ENCODE data around the gene KCNIP4.

Gene KCNIP4

DNA sequence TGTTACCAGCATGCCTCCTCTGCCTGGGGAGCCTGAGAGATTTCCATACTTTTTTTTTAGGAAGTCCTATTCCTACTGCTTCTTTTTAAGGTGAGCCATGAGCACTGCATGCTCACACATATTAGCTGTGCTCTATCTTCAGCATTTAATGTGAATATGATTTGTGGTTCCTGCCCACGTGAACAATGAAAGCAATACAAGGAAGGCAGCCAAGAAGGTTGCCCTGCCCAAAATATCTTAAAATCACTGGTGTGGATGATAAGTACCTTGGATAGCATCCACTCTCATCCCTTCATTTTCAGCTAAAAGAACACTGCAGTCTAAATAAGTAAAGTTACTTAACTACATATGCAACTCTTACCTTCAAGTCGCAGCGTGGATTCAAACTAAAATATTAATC is 640.9 kb downstream of the KCNIP4 start:
- DNase-seq: no peak

DNA sequence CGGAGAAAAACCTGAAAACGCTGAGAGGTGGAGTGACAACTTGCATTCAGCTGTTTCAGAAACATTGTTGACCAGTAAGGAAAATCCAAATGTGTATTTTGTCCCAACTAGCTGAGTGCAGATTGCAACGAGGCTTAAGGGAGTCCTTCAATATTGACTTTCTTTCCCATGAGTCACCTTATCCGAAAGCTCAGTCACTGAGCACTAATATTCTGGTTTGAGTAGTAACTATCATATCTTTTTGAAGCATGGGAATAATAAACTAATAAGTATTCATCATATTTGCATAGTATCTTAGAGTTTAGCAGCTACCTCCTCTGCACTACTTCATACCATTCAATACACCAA is 644.1 kb downstream of the KCNIP4 start:
- no peak for DNase-seq

DNA sequence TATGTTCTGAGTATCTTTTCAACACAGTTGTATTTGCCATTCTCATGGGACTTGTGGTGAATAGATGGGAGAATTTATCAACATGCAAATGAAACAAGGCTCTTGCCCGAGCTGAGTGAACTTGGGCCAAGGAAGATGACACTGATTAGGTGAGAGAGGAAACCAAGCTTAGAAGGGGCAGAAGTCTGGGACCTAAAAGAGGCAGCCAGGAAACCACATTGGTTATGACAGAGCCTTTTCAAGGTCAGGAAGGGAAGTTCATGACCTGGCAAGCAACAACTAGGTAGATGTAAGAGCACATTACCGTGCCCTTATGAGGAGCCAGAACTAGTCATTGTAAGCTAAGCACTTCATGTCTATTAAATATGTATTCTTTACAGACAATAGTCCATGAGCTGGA is 658.0 kb downstream of the KCNIP4 start:
- no peak for DNase-seq

DNA sequence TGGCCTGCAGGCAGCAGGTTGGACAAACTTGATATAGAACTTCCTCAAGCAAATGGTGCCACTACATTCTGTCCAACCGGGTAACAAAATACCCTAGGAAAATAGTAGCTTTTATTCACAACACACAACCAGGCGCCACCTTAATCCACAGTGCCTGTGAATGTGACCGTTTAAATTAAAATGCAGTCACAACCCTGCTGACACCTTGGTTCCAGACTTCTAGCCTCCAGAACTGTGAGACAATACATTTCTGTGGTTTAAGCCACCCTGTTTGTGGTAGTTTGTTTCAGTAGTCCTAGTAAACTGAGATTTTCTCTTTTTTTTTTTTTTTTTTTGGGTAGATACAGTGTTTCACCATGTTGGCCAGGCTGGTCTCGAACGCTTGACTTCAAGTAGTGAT is 672.5 kb downstream of the KCNIP4 start:
- DNase-seq: no peak

DNA sequence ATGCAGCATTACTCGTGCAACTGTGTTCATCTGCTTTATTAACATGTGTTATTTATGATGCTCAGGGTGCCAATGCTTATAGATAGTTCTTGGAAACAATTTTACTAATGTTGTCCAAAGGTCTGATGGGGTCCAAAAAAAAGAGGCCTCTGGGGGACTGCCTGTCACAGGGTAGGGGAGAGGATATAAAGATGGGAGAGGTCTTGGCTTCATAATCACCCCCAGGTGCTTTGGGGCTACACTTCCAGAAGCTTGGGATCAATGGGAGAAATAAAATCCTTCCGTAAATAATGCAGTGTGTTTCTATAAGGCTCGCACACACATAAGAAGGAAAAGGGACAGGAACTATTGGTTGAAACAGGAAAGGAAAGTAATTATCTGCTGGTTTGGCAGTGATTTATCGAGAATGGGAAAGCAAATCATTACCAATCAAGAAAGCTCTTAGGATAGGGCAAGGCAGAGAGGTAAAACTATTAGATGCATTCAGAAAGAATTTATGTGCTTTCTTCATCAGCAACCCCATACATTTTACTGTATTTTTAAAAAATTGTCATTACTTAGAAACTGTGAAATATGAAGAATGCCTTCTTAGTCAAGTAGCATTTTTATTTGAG is 677.0 kb downstream of the KCNIP4 start:
- no peak for DNase-seq

DNA sequence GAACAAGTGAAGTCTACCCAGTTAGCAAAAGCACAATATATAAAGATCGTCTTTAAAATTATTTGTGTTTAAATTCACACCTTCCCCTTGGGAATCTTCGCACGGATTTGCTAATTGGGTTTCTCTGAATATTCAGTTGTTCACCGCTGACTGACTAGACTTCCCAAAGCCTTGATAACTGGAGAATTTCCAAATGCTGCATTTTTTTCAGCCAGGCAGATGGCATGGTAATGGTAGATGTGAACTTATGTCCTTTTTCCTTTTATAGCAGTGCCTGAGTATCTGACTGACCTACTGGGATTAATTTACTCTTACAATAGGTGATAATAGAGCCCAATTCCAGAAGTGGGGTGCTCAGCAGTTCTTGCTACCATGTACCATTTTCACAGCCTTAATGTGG is 700.2 kb downstream of the KCNIP4 start:
- DNase-seq: no peak

DNA sequence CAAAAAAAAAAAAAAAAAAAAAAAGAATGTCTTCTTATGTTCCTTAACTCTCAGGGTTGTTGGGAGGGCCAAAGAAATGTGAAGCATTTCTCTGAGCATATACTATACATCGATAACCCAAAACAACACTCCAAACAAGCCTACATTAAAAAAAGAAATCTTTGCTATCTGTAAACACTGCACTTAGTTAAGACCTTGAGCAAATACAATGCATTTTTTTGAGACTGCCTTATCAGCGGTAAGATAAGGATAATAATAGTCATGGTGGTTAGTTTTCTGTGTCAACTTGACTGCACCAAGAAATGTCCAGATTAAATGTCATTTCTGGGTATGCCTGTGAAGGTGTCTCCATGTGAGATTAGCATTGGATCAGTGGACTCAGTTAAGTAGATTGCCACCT is 706.4 kb downstream of the KCNIP4 start:
- no peak for DNase-seq

DNA sequence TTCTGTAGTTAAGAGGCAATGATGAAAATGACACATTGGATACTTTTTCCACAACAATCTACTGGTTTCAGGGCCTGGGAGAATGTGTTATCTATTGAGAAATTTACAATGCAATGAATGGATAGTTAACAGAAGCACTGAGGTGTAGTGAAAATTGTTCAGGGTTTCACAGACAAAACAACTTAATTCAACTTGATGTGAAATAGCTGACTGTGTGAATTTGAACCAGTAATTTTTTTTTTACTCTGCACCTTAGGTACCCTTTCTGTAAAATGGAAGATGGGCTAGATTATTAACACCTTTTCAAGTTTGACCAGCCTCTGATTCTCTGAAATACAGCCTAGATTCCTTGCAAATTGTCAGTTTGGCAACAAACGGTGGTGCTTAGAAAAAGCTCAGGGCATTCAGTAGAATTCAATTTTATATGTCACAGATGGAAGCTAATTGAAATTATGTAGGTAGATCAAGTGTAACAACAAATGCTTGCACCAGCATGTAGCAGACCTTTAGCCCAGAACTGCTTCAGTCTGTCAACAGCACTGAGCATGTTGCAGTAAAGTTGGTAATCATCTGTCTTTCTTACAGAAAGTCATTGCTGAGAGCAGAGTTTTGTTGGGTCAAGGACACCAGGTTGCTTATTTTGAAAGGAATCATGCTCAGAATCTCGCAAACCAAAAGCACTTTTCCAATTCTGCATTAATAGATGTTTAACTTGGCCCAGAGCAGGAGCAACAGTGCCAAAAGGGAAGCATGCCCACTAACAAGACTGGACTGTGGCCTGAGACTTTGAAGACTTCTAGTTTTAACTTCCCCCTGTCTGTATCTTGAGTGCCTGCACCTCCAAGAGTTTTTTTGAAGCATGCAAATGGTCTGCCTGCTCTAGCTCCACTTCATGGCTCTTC is 721.7 kb downstream of the KCNIP4 start:
- no peak for DNase-seq

DNA sequence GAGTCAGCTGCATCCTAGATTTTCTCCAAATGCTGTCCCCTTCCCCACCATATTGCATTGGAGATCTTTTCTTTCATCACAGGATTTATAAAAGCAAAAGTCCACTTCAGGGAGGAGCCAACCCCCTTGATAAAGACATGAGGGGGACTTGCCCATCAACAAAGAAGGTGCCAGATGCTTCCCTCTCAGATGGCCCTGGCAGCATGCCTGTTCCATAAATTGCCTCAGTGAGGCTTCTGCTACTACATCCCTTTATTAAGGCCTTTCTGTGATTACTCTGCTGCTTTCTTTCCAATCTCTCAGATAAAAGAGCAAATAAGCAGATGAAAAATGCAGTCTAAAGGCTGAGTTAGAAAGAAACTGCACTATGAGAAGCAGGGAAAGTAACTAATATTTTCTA is 736.7 kb downstream of the KCNIP4 start:
- DNase-seq: no peak

DNA sequence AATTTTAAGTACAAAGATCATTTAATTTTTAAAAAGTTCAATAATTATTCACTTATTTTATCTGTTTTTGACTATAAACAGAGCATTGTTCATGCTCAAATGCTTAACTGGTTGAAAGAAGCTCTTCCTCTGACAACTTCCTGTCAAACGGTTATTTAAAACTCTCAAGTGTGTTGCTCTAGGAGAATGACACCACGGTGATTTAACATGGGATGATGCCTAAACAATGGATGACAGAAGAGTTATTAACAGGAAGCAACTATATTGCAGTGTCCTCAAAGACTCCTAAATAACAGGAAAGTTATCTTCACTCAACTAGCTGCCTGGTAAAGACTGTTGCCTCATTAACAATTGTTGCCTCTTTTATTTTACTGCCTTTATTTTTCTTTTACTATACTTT is 738.7 kb downstream of the KCNIP4 start:
- DNase-seq: no peak

DNA sequence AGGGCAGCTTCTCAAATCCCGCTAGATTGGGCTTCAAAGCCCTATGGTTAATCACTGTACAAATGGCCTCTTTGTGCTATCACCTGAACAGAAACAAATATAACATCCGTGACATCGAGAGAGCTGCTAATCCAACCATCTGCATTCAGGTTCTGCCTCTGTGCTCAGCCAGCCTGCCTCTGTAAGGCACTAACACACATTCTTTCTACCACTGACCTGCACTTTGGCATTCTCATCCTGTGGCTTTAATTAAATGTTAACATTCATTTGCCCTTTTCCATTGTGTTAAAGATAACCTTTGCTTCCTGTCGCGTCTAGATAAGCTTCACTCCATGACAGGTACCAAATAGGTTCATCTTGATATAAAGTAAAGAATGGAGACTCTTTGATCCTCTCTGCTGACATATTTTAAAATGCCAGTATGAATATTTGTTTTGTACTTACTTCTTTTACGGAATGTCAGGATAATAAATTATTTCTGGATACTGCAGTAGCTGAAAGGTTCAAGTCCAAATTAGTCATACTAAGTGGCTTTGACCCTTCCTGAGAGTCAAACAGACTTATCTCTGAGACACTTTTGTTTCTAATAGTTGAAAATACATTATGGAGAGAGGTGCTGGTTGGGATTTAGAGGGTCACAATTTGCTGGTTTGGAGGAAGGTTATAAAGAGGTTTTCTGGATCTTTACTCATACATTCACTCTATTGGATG is 742.6 kb downstream of the KCNIP4 start:
- no peak for DNase-seq

DNA sequence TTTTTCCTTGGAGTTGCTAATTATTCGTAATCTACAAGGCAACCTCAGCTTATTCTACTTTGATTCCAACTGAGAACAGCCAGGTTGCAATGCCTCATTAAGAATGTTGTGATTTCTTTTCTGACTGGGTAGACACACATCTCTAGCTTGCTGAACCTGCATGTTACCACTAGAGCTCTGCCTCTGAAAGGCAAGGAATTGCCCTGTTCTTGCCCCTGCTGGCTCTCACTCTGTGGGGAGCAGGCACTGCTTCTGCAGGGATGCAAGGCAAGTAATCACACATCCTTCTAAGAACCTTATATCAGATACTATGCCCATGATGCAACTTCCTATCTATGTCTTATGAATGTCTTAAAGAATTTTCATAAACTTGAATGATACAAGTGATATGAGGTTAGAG is 745.2 kb downstream of the KCNIP4 start:
- no peak for DNase-seq

DNA sequence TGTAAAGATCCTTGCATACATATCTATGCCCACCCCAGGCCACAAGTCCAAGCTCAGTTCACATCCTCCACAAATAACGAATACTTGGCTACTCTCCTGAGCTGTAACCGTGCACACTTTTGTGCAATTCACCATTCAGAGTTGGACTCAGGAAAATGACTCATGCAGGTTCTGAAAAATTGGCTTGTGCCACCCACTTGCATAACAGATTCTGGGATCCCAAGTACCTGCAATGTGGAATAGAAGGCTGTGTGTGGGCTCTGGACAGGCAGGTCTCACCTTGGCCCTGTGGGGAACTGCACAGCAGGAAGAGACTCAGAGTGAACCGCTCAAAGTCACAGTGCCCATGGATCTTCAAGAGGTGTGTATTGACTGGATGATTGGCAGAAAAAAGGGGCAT is 745.6 kb downstream of the KCNIP4 start:
- DNase-seq: no peak

DNA sequence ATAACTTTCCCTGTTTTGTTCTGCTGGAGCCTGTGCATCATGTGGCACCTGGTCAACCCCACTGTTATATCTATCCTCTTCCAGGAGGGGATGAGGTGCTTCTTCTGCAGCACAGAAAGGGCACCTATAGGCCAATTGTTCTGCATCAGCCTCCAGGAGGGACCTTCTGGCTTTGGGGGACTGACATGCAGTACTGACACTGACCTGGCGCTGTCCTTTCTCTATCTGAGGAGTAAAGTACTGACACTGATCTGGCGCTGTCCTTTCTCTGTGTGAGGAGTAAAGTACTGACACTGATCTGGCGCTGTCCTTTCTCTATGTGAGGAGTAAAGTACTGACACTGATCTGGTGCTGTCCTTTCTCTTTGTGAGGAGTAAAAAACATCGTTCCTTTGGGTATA is 749.9 kb downstream of the KCNIP4 start:
- DNase-seq: no peak

DNA sequence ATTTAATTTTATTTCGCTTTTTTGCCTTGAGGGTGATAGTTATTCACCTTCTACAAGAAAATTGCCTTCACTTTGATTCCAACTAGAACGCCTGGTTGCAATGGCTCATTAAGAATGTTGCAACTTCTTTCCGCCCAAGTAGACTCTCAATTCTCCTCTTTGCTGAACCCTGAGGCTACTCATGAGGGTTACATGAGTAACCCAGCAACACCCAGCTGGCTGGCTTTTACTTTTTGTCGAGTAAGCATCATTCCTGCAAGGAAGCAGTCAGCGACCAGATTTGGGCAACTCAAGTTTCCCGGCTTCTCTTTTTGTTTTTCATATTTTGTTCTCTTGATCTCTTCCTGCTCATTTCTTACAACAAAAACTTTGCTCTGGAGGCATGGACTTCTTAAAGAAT is 752.9 kb downstream of the KCNIP4 start:
- DNase-seq: no peak

DNA sequence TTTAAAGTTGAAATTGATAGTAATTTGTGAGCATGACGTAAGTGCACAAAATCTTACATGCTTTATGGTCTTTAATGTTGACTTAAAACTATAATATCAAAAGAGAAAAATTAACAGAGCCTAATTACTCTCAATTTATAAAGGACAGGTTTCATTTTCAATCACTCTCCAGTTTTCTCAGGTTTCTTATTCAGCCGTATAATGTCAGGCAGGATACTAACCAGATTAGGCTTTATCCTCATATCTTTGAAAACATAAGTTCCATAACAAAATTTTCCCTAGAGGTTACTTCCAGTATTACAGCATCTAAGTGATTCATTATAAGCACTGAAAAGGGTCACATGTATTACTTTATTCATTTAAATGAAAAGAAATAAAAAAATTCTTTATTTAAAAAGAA is 756.2 kb downstream of the KCNIP4 start:
- DNase-seq: no peak

DNA sequence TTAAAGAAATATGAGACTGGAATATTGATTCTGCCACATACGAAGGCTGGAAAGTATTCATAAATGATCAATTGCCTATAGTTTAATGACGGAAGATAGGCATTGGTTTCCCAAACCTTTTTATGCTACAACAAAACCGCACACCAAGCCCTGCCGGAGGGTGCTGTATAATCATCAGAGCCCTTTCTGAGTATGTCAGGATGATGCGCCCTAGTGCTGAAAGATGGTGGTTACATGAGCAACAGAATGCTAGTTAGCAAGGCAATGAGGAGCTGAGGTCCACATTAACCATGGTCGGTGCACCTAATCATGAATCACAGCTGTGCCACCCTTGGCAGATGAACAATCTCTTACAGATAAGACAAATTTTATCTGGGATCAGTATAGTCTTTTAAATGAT is 757.3 kb downstream of the KCNIP4 start:
- DNase-seq: no peak

DNA sequence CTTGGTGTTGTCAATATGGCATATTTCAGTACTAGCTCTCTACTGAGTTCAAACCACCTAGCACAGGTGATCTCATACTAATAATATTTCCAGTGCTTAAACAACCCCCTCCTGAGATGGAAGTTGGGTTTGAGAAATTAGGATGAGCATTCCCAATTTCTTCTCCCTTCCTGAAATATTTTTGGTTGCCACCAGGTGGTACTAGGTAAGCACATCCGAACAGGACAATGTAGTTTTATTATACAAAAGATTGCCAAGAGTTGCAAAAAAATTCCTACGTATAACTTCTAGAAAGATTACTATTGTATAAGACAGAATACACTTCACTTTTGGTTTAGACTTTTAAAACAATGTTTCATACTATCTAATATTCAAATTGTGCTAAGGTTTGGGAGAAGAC is 763.8 kb downstream of the KCNIP4 start:
- DNase-seq: no peak

DNA sequence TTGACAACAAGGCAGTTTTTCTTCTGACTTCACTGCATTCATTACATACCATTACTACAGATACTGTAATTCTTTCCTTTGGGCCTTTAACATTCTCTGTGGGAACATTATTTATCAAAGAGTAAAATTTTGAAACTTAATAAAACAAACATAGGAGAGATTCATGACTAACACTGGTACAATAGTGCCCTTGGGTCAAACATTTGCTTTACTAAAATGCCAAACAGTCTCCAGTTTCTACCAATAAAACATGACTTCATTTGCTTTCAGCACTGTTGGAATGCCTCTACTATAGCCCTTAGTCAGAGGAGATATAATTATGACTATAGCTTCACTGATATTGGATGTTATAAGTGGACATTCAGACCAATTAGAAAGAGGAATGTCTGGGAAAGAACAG is 766.9 kb downstream of the KCNIP4 start:
- DNase-seq: no peak

DNA sequence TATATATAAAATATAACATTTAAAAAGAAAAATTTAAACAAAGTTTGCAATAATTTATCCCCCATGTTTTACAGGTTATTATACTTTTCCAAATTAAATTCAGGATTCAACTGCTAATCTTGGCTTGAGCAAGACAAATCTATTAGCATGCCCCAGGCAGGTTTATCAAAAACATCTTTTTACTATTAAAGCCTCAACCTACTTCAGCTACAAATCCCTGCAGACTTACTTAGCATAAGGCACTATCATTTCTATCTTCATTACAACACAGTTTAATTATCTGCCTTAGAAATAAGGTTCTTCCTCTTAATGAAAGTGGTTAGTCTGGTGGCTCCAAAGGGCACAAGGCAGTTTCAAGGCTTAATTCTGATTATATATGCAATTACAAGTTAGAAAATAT is 770.7 kb downstream of the KCNIP4 start:
- no peak for DNase-seq

DNA sequence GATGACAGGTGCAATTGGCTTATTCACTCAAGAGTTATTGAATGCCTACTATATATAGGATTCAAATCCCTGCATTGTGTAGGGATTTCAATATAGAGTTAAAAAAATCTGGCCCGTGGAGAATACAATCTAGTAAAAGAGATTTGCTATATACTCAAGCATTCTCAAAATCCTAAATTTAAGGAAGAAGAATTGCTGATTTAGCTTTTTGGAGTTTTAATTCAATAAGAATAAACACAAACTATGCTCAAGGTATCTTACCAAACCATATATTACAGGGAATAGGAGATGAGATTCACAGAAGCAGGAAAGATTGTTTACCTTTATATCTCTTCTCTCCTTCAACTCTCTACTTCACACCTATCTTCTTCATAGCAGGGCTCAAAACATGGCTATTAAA is 771.5 kb downstream of the KCNIP4 start:
- DNase-seq: no peak

DNA sequence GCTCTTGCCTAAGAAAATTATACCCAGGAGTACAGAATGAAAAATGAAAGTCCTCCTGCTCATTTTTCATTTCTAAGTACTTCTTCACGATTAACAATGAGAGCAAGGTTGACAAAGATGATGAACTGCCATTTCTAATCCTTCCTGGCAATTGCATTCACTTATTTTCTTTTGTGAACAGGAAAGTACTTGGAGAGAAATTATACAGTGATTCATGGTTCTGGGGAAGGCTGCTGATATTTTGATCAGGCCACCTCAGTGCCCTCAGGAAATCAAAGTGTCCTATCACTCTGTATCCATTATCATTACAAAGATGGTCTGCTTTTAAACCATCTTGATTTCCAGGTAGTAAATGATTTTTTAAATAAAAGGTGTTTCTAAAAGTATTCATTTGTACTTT is 780.9 kb downstream of the KCNIP4 start:
- DNase-seq: no peak

DNA sequence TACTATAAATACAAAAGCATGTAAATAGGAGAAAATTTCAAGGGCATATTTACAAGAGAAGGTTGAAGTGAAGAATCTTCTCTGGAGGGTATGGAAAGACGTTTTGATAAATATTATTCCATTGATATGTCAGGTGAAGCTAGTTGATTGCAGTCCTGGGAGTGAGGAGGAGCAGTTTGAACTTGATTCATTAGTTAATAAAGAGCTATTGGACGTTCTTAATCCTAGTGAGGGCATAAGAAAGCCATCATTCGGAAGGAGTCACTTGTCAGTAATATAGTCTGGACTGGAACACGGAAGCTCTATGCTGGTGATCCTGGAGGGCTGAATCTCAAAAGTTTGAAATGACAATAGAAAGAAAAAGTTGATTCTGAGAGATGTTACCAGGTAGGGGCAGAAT is 793.2 kb downstream of the KCNIP4 start:
- DNase-seq: no peak

DNA sequence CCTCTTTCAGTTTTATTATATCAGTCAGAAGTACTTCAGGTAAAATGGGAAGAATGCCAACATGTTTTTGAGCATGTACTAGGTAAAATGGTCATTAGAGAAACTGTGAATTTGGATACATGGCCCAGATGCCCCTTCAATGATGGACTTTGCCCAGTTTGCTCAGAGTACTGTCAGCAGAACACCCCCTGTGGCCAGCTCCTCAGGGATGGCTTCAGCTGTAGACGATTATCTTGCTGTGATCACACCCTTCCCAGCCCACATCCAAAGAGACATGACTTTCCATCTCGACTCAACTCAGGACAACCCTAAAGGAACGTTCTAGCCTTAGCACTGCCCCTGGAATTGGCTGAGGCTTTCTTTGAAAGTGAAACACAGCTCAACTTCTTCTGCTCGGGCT is 809.2 kb downstream of the KCNIP4 start:
- no peak for DNase-seq

All from activated T-cell treated with anti-CD3 and anti-CD28 coated beads, Interleukin-2, amount 50 U/mL, for 1 hour (primary cell).